HepG2 (cell line): ENCODE data around the gene CATSPERD. TPM values are rescaled to one million over a fixed set of nuclear protein-coding genes. Genes with fewer than 3 reads are reported as not detected.
A peak's percentile ranks its signal among the peaks of the same experiment; 100 is the strongest.

Experiments
- FOXJ3 ChIP-seq: sonication (generic); formaldehyde crosslinking; IDR thresholded peaks from 2 replicates; pipeline ENCODE4 v1.4.0; 2020; ENCODE audit warnings: missing genetic modification reagents, mild to moderate bottlenecking, borderline replicate concordance
- KDM3A ChIP-seq: IDR thresholded peaks from 2 replicates; pipeline ENCODE4 v1.6.1; 2018; ENCODE audit warnings: low read depth, missing compliant biosample characterization
- MBNL3 ChIP-seq: fragments of 250-450 bp; sonication (Bioruptor Pico); conservative IDR thresholded peaks from 2 replicates; pipeline ENCODE4 v1.8.0; 2022; ENCODE audit warnings: mild to moderate bottlenecking, inconsistent platforms
- MLXIP ChIP-seq: sonication (generic); formaldehyde crosslinking; IDR thresholded peaks from 2 replicates; pipeline ENCODE4 v1.9.0; 2021; ENCODE audit warnings: missing genetic modification reagents, borderline replicate concordance
- NFKB2 ChIP-seq: sonication (generic); formaldehyde crosslinking; IDR thresholded peaks from 2 replicates; pipeline ENCODE4 v1.4.0; 2020; ENCODE audit warnings: missing genetic modification reagents, borderline replicate concordance
- SP2 ChIP-seq: sonication (generic); formaldehyde crosslinking; IDR thresholded peaks from 2 replicates; pipeline ENCODE4 v1.5.1; 2020; ENCODE audit warnings: mild to moderate bottlenecking, missing genetic modification reagents
- SRSF9 ChIP-seq: fragments of 200-400 bp; formaldehyde crosslinking; IDR thresholded peaks from 2 replicates; pipeline ENCODE4 v1.6.1; 2018; ENCODE audit warnings: borderline replicate concordance, mild to moderate bottlenecking, low read depth, low read length; ENCODE audit not compliant: insufficient read depth, poor library complexity, severe bottlenecking
- ZNF30 ChIP-seq: sonication (generic); formaldehyde crosslinking; IDR thresholded peaks from 2 replicates; pipeline ENCODE4 v1.5.0; 2020; ENCODE audit warnings: mild to moderate bottlenecking, missing genetic modification reagents
- ZNF343 ChIP-seq: sonication (generic); formaldehyde crosslinking; IDR thresholded peaks from 2 replicates; pipeline ENCODE4 v1.4.0; 2020; ENCODE audit warnings: mild to moderate bottlenecking, missing genetic modification reagents
- ZNF432 ChIP-seq: sonication (generic); formaldehyde crosslinking; IDR thresholded peaks from 2 replicates; pipeline ENCODE4 v1.5.0; 2020; ENCODE audit warnings: missing genetic modification reagents, mild to moderate bottlenecking, borderline replicate concordance
- ZNF607 ChIP-seq: sonication (generic); formaldehyde crosslinking; IDR thresholded peaks from 2 replicates; pipeline ENCODE4 v1.5.1; 2020; ENCODE audit warnings: missing genetic modification reagents, mild to moderate bottlenecking, borderline replicate concordance
- ZNF788 ChIP-seq: sonication (generic); formaldehyde crosslinking; IDR thresholded peaks from 2 replicates; pipeline ENCODE4 v1.5.0; 2020; ENCODE audit warnings: mild to moderate bottlenecking, missing genetic modification reagents, borderline replicate concordance
- ZNF879 ChIP-seq: sonication (generic); formaldehyde crosslinking; IDR thresholded peaks from 2 replicates; pipeline ENCODE4 v1.8.1; 2023; ENCODE audit warnings: missing genetic modification reagents
- polyA plus RNA-seq, 8 experiments: library from polyadenylated mRNA; depleted of rRNA in 3 of 8; stranded (reverse) in 7 of 8; unstranded in 1 of 8; fragments of >200 nt; fragmentation: Illumina TruSeq in 4 of 8; extraction: Trizol in 4 of 8; gene quantifications; 2 replicates each; pipeline versions ENCODE4 v1.2.1 to v1.2.3, GENCODE V29; 2011 to 2016; ENCODE audit warnings: low read depth in 4 of 8, missing spikeins in 1 of 8, mixed read lengths in 1 of 8; ENCODE audit not compliant: insufficient read depth in 1 of 8
- total RNA-seq, 5 experiments: library from RNA; depleted of rRNA; stranded (reverse); fragments of >200 nt; fragmentation: Illumina TruSeq; extraction: Trizol; gene quantifications; 2 replicates each; pipeline ENCODE4 v1.2.3, GENCODE V29; 2016; ENCODE audit warnings: low read depth in 1 of 5
- TF ChIP-seq, protein P1 (sequence below): sonication (generic); formaldehyde crosslinking; IDR thresholded peaks from 2 replicates; pipeline ENCODE4 v1.5.0; 2020; ENCODE audit warnings: mild to moderate bottlenecking, missing genetic modification reagents
- TF ChIP-seq, protein P2 (sequence below): sonication (generic); formaldehyde crosslinking; IDR thresholded peaks from 2 replicates; pipeline ENCODE4 v1.5.0; 2020; ENCODE audit warnings: missing genetic modification reagents, mild to moderate bottlenecking, borderline replicate concordance
- TF ChIP-seq, protein P3 (sequence below): sonication (generic); formaldehyde crosslinking; IDR thresholded peaks from 2 replicates; pipeline ENCODE4 v1.5.0; 2020; ENCODE audit warnings: missing genetic modification reagents
- TF ChIP-seq, protein P4 (sequence below): sonication (generic); formaldehyde crosslinking; IDR thresholded peaks from 2 replicates; pipeline ENCODE4 v1.4.0; 2020; ENCODE audit warnings: mild to moderate bottlenecking, missing genetic modification reagents

The CATSPERD gene
- total and polyA plus RNA-seq, 2 of the 13 experiments (the other 11 are each of a cell fraction or from before 2014, with no cell fraction given) = 0.04 TPM; not detected in 1

GRCh38 chr19:5680437-5681368, 39.7 kb upstream of the CATSPERD start, which contains the start of the genes HSD11B1L and MICOS13 (continued):
- TF ChIP-seq MLXIP (no peak), KDM3A (CRISPR knock-in tag) (0 out of 2 replicates have a peak, but pooled peaks have one; percentile 17), SRSF9 (no peak), MBNL3 (no peak), NFKB2 (CRISPR knock-in tag) (no peak; the same call in 1 of the 2 replicates), ZNF879 (CRISPR knock-in tag) (no peak), ZNF607 (CRISPR knock-in tag) (no peak; the same call in 1 of the 2 replicates), ZNF343 (CRISPR knock-in tag) (no peak), FOXJ3 (CRISPR knock-in tag) (peak; percentile 36; the same call in 1 of the 2 replicates), SP2 (CRISPR knock-in tag) (peak; percentile 46), ZNF788 (CRISPR knock-in tag) (peak; percentile 57; the same call in 1 of the 2 replicates), ZNF432 (no peak), ZNF30 (CRISPR knock-in tag) (no peak)
- TF ChIP-seq, protein P1, sequence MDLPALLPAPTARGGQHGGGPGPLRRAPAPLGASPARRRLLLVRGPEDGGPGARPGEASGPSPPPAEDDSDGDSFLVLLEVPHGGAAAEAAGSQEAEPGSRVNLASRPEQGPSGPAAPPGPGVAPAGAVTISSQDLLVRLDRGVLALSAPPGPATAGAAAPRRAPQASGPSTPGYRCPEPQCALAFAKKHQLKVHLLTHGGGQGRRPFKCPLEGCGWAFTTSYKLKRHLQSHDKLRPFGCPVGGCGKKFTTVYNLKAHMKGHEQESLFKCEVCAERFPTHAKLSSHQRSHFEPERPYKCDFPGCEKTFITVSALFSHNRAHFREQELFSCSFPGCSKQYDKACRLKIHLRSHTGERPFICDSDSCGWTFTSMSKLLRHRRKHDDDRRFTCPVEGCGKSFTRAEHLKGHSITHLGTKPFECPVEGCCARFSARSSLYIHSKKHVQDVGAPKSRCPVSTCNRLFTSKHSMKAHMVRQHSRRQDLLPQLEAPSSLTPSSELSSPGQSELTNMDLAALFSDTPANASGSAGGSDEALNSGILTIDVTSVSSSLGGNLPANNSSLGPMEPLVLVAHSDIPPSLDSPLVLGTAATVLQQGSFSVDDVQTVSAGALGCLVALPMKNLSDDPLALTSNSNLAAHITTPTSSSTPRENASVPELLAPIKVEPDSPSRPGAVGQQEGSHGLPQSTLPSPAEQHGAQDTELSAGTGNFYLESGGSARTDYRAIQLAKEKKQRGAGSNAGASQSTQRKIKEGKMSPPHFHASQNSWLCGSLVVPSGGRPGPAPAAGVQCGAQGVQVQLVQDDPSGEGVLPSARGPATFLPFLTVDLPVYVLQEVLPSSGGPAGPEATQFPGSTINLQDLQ (CRISPR knock-in tag) = no peak
- TF ChIP-seq, protein P2, sequence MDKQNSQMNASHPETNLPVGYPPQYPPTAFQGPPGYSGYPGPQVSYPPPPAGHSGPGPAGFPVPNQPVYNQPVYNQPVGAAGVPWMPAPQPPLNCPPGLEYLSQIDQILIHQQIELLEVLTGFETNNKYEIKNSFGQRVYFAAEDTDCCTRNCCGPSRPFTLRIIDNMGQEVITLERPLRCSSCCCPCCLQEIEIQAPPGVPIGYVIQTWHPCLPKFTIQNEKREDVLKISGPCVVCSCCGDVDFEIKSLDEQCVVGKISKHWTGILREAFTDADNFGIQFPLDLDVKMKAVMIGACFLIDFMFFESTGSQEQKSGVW = no peak
- TF ChIP-seq, protein P3, sequence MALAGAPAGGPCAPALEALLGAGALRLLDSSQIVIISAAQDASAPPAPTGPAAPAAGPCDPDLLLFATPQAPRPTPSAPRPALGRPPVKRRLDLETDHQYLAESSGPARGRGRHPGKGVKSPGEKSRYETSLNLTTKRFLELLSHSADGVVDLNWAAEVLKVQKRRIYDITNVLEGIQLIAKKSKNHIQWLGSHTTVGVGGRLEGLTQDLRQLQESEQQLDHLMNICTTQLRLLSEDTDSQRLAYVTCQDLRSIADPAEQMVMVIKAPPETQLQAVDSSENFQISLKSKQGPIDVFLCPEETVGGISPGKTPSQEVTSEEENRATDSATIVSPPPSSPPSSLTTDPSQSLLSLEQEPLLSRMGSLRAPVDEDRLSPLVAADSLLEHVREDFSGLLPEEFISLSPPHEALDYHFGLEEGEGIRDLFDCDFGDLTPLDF (CRISPR knock-in tag) = peak; percentile 77
- TF ChIP-seq, protein P4, sequence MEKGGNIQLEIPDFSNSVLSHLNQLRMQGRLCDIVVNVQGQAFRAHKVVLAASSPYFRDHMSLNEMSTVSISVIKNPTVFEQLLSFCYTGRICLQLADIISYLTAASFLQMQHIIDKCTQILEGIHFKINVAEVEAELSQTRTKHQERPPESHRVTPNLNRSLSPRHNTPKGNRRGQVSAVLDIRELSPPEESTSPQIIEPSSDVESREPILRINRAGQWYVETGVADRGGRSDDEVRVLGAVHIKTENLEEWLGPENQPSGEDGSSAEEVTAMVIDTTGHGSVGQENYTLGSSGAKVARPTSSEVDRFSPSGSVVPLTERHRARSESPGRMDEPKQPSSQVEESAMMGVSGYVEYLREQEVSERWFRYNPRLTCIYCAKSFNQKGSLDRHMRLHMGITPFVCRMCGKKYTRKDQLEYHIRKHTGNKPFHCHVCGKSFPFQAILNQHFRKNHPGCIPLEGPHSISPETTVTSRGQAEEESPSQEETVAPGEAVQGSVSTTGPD (CRISPR knock-in tag) = no peak
